Mucosa of descending colon (tissue), 3 donors: ENCODE data around the gene CHCHD10. TPM values are rescaled to one million over a fixed set of nuclear protein-coding genes. Genes with fewer than 3 reads are reported as not detected.
A peak's percentile ranks its signal among the peaks of the same experiment; 100 is the strongest.

Experiments used
- ATAC-seq: fragments of 200-7000 bp; cut with Tn5 transposase; one replicate; pipeline ENCODE4 v1.9.1; 2020; ENCODE audit warnings: mild to moderate bottlenecking, moderate library complexity
- DNase-seq, 3 donors: peaks; one replicate each; pipeline ENCODE4 v3.0.0-alpha.2; 2020
- H3K36me3 ChIP-seq: fragments of 200-600 bp; one replicate; pipeline ENCODE4 v1.8.0; 2021; ENCODE audit warnings: low read depth, mild to moderate bottlenecking
- H3K4me1 ChIP-seq: fragments of 200-600 bp; one replicate; pipeline ENCODE4 v1.8.0; 2021; ENCODE audit warnings: low read depth, mild to moderate bottlenecking
- H3K4me3 ChIP-seq: fragments of 200-600 bp; one replicate; pipeline ENCODE4 v1.8.0; 2021; ENCODE audit warnings: mild to moderate bottlenecking
- H3K9me3 ChIP-seq: fragments of 200-600 bp; one replicate; pipeline ENCODE4 v1.8.0; 2021; ENCODE audit warnings: mild to moderate bottlenecking
- intact Hi-C, 2 donors: fragments of 100-400 bp; cut with DNase I in 1 of 2; cut with micrococcal nuclease in 1 of 2; formaldehyde crosslinking; loops; one replicate each; pipeline versions ENCODE4 v1.11.0 to v1.11.1; 2022; cut with DNase I, micrococcal nuclease
- total RNA-seq, 3 donors: library from RNA; stranded (reverse); fragmentation: NEBNext Ultra II Directional in 2 of 3; extraction: Animal tissue kit (Norgen Biotek cat#: 25700) in 2 of 3; gene quantifications; one replicate each; pipeline versions ENCODE4 v1.2.1 to v1.2.4, GENCODE V29; 2021 to 2023
- TF ChIP-seq, protein P1 (sequence below): fragments of 200-600 bp; IDR thresholded peaks from one replicate; pipeline ENCODE4 v1.8.0; 2022; ENCODE audit warnings: antibody characterized with exemption, mild to moderate bottlenecking
- donor health status: DM: no; HTN: no; CAD: no; lungs with moderate emphysema.
- donor health status: DM: no; HTN: no; CAD: no.
- donor health status: DM: no; HTN: yes; CAD: no.

The CHCHD10 gene
- total RNA-seq, 3 donors from 2014 or later: 279 to 464 (median 462) TPM

DNA sequence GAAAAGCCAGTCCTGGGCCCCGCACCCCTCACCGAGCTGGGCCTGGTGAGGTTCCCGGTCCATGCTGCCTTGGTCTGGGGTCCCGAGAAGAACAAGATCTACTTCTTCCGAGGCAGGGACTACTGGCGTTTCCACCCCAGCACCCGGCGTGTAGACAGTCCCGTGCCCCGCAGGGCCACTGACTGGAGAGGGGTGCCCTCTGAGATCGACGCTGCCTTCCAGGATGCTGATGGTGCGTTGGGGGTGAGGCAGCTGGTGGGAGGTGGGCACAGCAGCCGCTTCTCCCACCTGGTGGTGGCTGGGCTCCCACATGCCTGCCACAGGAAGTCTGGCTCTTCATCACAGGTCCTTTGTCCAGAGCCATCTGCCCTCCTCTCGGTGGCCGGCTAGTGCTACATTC, 14.5 kb upstream of the CHCHD10 start:
- ATAC-seq (no peak), DNase-seq (peak in 1 of 3 donors; percentile 42)
- H3K4me3 ChIP-seq: no peak overlapping the region
- H3K9me3 ChIP-seq: no peaks in the 10 kb centered on the region
- intact Hi-C loops: no loop called here
- peaks cover 21% of the 10 kb centered on the region for H3K4me1 ChIP-seq
- TF ChIP-seq, protein P1, sequence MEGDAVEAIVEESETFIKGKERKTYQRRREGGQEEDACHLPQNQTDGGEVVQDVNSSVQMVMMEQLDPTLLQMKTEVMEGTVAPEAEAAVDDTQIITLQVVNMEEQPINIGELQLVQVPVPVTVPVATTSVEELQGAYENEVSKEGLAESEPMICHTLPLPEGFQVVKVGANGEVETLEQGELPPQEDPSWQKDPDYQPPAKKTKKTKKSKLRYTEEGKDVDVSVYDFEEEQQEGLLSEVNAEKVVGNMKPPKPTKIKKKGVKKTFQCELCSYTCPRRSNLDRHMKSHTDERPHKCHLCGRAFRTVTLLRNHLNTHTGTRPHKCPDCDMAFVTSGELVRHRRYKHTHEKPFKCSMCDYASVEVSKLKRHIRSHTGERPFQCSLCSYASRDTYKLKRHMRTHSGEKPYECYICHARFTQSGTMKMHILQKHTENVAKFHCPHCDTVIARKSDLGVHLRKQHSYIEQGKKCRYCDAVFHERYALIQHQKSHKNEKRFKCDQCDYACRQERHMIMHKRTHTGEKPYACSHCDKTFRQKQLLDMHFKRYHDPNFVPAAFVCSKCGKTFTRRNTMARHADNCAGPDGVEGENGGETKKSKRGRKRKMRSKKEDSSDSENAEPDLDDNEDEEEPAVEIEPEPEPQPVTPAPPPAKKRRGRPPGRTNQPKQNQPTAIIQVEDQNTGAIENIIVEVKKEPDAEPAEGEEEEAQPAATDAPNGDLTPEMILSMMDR: no peak
- no peaks in the 10 kb centered on the region for H3K36me3 ChIP-seq

DNA sequence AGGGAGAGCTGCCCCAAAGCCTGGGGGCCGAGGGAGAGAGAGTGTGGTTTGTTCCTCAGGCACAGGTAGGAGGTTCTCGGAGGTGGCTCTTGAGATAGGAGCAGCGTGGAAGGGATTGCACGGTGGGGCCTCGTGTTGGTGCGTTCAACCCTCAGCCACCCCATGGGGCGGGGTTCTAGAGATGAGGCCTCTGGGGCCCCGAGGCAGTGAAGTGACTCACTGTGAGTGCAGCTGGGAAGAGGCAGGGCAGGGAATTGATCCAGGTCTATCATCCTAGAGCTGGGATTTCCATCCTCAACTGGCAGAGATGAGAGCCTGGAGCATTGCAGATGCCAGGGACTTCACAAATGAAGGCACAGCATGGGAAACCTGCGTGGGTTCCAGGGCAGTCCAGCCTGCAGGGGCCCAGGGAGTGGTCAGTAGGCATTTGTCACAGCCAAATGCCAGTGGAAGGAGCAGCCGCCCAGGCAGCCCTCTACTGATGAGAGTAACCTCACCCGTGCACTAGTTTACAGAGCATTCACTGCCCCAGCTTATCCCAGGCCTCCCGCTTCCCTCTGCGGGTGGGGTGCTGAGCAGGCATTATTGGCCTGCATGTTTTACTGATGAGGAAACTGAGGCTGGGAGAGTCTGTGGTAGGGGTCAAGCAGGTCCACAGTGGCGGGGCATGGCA, 13.9 kb upstream of the CHCHD10 start:
- intact Hi-C loops: no loop called here
- H3K36me3 ChIP-seq: no peaks in the 10 kb centered on the region
- TF ChIP-seq, protein P1: no peak
- ATAC-seq (no peak), DNase-seq (no peak)
- H3K4me1 ChIP-seq: peaks cover 21% of the 10 kb centered on the region
- no peak overlapping the region for H3K4me3 ChIP-seq
- no peaks in the 10 kb centered on the region for H3K9me3 ChIP-seq

DNA sequence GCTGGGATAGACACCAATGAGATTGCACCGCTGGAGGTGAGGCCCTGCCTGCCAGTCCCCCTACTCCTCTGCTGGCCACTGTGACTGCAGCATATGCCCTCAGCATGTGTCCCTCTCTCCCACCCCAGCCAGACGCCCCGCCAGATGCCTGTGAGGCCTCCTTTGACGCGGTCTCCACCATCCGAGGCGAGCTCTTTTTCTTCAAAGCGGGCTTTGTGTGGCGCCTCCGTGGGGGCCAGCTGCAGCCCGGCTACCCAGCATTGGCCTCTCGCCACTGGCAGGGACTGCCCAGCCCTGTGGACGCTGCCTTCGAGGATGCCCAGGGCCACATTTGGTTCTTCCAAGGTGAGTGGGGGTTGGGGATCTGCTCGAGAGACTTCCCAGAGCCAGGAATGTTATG, 13.3 kb upstream of the CHCHD10 start:
- ATAC-seq (no peak), DNase-seq (no peak)
- Histone ChIP-seq H3K36me3 (no peaks in the 10 kb centered on the region), H3K4me1 (peaks cover 16% of the 10 kb centered on the region), H3K9me3 (no peaks in the 10 kb centered on the region), H3K4me3 (no peak overlapping the region)
- intact Hi-C loops: no loop called here
- TF ChIP-seq, protein P1: no peak

DNA sequence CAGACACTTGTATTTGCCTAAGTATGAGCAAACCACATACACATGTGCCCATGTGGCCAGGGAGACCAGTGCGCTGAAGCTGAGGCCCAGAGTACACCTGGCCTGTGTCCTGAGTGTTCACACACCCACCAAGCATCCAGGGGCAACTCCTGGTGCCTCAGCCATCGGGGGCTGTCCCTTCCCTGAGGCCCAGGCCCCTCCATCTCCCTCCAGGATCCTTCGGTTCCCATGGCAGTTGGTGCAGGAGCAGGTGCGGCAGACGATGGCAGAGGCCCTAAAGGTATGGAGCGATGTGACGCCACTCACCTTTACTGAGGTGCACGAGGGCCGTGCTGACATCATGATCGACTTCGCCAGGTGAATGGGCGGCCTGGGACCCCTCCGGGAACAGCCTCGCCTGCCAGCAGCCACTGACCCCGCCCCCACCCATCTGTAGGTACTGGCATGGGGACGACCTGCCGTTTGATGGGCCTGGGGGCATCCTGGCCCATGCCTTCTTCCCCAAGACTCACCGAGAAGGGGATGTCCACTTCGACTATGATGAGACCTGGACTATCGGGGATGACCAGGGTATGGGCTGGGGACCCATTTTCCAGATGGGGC, 12.5 kb upstream of the CHCHD10 start:
- Histone ChIP-seq H3K36me3 (no peaks in the 10 kb centered on the region), H3K4me3 (no peak overlapping the region), H3K9me3 (no peaks in the 10 kb centered on the region), H3K4me1 (peaks cover 16% of the 10 kb centered on the region)
- DNase-seq (no peak), ATAC-seq (no peak)
- intact Hi-C loops: no loop called here
- TF ChIP-seq, protein P1: no peak

DNA sequence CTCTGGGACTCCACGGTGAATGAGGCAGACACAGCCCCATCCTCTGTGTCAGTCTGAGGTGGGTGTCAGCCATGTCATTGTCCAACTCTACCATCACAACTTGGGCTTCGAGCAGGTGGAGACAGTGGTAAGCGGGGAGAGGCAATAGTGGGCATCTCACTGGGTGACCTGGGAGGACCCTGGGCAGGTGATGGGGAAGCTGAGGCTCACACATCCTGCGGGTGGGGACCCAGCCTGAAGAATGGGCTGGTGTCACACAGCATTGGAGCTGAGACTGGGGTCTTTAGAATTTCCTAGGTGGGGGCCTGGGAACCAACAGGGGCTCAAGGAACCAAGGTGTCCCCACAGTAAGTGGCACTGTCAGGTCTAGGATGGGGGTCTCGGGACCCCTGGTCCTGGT, 12.0 kb upstream of the CHCHD10 start:
- Histone ChIP-seq H3K4me1 (peaks cover 15% of the 10 kb centered on the region), H3K9me3 (no peaks in the 10 kb centered on the region), H3K36me3 (no peaks in the 10 kb centered on the region), H3K4me3 (no peak overlapping the region)
- ATAC-seq: no peak
- TF ChIP-seq, protein P1: no peak
- intact Hi-C loops: no loop called here
- no peak for DNase-seq
